GM19455 (cell line): ENCODE results near the gene PIP4K2C.

Experiments used
- ATAC-seq: cut with Tn5 transposase; IDR thresholded peaks from one replicate; pipeline ENCODE4 v1.9.1; 2021; ENCODE audit not compliant: unreplicated experiment

Gene PIP4K2C

GRCh38 chr12:57590864-57591781, at the start of gene PIP4K2C:
TSS of gene PIP4K2C (plus strand) at chr12:57591192. CDS start at chr12:57591290, 98 bp downstream.
- ATAC-seq = peak; percentile 93

DNA sequence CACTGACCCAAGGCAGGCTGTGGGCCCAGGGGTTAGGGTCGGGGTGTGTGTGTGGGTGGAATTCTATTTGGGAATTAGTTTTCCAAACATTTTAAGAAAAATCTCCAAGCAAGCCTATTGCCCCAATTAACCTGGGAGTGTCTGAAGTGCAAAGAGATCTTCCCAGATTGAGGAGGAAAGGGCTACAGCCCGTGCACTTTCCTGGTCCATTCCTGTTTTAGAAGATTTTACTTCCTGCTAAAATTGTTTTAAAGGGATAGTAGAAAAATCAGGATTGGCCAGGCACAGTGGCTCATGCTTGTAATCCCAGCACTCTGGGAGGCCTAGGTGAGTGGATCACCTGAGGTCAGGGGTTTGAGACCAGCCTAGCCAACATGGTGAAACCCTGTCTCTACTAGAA, 49.3 kb upstream of the PIP4K2C start:
- no peak for ATAC-seq

DNA sequence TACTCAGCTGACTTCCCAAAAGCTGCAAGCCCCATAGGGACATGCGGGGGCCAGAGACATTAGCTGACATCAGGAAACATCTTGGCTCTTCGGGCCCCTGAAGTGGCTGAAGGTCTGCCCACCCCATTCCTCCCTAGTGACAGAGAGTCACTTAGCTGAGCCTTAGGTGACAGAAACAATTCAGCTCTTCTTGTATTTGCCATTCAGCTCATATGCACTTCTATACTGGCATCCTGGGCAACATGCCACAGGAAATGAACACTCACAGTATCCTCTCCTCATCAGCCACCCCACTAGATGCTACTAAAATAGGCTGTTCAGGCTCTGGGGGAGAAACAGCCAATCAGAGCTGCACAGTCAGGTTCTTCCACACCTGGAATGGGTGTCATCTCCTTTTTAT, 47.4 kb upstream of the PIP4K2C start:
- ATAC-seq = no peak

DNA sequence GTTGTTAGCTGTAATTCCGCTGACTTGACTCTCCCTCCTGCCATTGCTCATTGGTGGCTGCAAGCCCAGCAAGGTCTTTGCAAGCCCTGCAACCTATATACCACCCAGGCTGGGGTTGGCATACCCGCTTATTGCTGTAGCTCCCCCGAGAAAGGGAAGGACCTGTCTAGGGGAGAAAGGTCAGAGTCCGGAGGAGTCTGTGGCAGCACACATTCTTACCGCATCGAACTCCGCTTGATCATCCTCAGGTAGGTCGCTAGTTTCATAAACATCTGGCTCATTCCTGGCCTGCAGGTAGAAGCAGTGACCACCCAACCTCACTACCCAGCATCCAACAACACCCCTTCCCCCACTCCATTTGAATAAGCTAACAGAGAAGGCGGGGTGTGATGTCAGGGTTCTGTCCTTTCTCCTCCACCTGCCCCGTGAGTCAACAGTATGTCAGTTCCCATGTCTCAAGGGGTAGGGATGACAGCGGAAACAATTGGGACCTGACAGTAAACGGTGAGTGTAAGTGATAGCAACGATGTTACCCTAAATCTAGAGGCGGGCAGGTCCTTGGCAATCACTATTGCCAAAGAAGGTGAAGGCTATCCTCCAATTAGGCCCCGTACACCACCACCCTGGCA, 45.1 kb upstream of the PIP4K2C start:
- no peak for ATAC-seq

- ATAC-seq = peak; percentile 97
Observed at GRCh38 chr12:57546438-57547287, 44.3 kb upstream of the PIP4K2C start, which contains the start of gene DCTN2. TSS of gene DCTN2 (minus strand) at chr12:57547192. CDS start at chr12:57547063, 129 bp downstream.

DNA sequence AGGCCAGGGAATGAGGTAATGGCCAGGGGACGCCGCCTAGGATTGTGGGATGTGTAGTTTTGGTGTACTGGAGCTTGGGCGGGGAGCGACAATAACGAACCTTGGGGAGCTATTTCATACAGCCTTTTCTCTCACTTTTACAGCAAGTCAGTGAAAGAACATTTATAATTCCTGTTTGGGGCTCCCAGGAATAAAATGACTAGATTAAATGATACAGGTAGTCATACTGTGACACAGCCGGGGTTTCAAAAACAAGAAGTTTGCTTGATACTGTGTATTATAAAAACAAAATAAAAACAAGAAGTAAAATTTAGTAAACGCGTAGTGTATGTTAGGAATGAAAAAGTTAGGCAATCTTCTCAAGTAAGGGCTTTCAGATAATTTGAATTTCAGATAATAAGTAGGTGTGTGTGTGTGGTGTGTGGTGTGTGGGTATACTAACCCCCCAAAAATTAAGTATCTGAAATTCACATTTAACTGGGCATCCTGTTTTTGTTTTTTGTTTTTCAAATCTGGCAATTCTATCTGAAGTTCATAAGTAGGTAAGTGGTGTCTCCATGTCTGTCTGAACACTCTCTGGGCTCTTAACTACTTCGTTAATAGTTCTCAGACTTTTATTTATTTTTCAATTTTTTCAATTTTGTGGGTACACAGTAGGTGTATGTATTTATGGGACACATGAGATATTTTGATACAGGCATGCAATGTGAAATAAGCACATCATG, 43.5 kb upstream of the PIP4K2C start:
- ATAC-seq = no peak

DNA sequence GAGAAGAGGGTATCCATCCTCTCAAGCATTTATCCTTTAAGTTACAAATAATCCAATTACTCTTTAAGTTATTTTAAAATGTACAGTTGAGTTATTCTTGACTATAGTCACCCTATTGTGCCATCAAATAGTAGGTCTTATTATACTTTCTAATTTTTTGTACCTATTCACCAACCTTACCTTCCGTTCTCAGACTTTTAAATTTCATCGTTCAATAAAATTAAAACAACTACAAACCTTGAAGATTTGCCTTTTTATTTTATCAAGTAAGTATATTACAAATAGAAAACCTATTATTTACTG, 43.0 kb upstream of the PIP4K2C start:
- no peak for ATAC-seq

DNA sequence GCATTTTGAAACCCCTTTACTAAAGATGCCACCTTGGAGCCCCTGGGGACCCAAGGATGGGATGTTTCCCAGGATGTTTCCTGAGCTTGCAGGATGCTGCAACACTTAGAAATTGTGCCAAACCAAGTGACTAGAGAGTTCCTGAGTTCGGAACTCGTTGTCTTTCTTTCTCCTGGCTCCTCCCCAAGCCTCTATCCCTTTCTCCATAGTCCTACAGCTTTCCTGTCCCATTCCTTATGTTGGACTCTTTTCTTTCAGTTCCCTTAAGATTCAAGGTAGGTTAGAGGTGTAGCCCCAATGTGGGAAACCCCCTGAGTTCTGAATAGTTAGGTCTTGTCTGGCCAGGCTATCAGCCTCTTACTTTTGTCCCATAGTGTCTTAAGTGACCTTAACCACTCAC, 42.5 kb upstream of the PIP4K2C start:
- no peak for ATAC-seq

GRCh38 chr12:57549203-57549908, 41.6 kb upstream of the PIP4K2C start:
- ATAC-seq = no peak

DNA sequence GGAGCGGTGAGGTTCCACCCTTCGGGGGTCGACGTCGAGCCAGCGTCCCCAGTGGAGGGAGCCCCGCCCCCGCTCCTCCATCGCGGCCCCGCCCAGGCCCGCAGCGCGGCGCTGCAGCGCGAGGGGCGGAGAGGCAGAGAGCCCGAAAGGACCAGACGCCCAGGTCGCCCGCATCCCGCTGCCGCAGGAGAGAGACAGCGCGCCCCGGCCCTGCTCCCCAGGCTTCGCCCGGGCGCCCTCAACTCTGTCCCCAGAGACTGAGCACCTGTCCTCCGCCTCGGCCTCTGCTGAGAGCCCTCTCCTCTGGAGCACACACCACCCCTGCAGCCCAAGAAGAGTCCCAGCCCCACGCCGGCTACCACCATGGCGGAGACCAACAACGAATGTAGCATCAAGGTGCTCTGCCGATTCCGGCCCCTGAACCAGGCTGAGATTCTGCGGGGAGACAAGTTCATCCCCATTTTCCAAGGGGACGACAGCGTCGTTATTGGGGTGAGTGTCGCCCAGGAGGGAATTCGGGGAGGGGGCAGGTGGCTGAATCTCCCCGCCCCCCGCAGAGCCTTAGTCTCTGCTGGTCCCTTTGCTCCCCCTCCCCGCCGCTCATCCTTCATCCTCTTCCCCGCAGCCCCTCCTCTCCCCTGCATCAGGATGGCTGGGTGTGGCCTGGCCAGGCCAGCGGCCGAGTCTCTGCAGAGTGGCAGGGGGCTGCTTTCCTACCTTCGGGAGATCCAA, 40.9 kb upstream of the PIP4K2C start, which contains the start of gene KIF5A:
Gene KIF5A, plus strand, starts transcription at position 136 of the 732 bp plus-strand sequence. Its CDS starts 228 bp downstream, at position 364.
- ATAC-seq = no peak

- ATAC-seq = no peak
Observed at GRCh38 chr12:57550641-57551549, 40.1 kb upstream of the PIP4K2C start.

- no peak for ATAC-seq
Observed at GRCh38 chr12:57551637-57552305, 39.2 kb upstream of the PIP4K2C start.

- ATAC-seq = no peak
Observed at GRCh38 chr12:57552306-57552651, 38.7 kb upstream of the PIP4K2C start.

- ATAC-seq = no peak
Observed at GRCh38 chr12:57552835-57553313, 38.1 kb upstream of the PIP4K2C start.

DNA sequence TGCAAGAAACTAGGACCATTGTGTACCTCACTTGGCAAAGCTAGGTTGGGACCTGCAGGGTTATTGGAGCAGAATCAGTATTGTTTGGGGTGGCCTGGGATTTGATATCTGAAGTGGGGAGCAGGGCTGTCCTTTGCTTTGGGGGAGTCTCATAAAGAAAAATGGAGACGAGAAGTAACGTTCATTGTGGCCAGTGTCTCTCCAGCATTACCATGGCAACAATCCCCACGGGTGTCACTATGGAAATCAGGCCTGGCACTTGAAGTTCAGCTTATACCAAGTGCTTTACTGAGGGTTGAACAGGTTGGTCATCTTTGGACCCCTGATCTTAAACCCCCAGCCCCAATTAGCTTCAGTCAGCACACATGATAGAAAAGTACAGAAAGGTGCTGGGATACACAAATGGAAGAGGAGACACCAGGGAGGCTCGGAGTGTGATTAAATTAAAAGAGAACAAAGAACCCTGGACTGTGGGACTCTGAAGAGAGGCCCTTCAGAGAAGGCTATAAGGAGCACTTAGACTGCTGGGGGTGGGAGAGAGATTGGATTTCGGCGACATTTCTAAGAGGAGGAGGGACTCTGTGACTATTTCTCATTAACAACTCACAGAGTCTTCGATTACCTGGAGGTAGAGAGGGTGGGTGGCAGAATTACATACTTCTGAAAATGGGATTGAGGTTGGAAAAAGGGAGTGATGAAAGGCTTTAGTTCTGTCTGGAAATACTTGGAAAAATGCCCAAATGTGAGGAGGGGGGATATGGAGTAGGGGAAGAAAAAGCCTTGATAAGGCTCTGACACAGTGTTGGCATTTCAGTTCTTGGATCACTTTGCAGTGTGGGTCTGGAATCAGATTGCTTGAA, 37.4 kb upstream of the PIP4K2C start:
- ATAC-seq = no peak

- no peak for ATAC-seq
Observed at GRCh38 chr12:57554453-57554852, 36.5 kb upstream of the PIP4K2C start.

GRCh38 chr12:57554897-57555296, 36.1 kb upstream of the PIP4K2C start:
- no peak for ATAC-seq
